ENCODE results near the gene SSBP3.

GRCh38 chr1:54188291-54188690, 217.9 kb downstream of the SSBP3 start:
- no peak for TF ChIP-seq CTCF (conservative IDR thresholded peaks at IDR 0.05; ENCODE audit: low read depth in 2 of 2)
- no peak for TF ChIP-seq POLR2AphosphoS5 (IDR thresholded peaks at IDR 0.05; ENCODE audit: low read depth)
- no peak for TF ChIP-seq ZNF114 (CRISPR knock-in tag; IDR thresholded peaks at IDR 0.05)
- no peak for TF ChIP-seq REST (IDR thresholded peaks at IDR 0.05; ENCODE audit: unreplicated experiment)
- TF ChIP-seq ETS1 (IDR thresholded peaks at IDR 0.05), result no peak
- no peak for TF ChIP-seq EZH2 (IDR thresholded peaks at IDR 0.05; ENCODE audit: low read depth, unreplicated experiment)
- TF ChIP-seq EZH2phosphoT487 (IDR thresholded peaks at IDR 0.05; ENCODE audit: unreplicated experiment), result no peak
- TF ChIP-seq ZNF331 (CRISPR knock-in tag; IDR thresholded peaks at IDR 0.05; ENCODE audit: low read depth), result no peak
- no peak for TF ChIP-seq JUNB (IDR thresholded peaks at IDR 0.05; ENCODE audit: unreplicated experiment)
- TF ChIP-seq STAT1 (IDR thresholded peaks at IDR 0.05; ENCODE audit: unreplicated experiment), result no peak
- TF ChIP-seq CREB1 (CRISPR knock-in tag; IDR thresholded peaks at IDR 0.05; ENCODE audit: low read depth), result no peak
- TF ChIP-seq NANOG (IDR thresholded peaks at IDR 0.05; ENCODE audit: borderline replicate concordance), result no peak
- TF ChIP-seq ZNF462 (CRISPR knock-in tag; IDR thresholded peaks at IDR 0.05), result no peak
